Esophagus muscularis mucosa (tissue), 4 donors: ENCODE data around the gene RPL39. TPM values are rescaled to one million over a fixed set of nuclear protein-coding genes. Genes with fewer than 3 reads are reported as not detected.
"Not testable (repeated sequence)": the region's sequence is repeated elsewhere in the genome, so short reads cannot be mapped to it uniquely, and the experiment has no call there.

Experiments
- DNase-seq: peaks from one replicate; pipeline ENCODE4 v3.0.0-alpha.2; 2017; ENCODE audit errors: extremely low spot score
- H3K27ac ChIP-seq, 4 donors: fragments of 200-600 bp; sonication (generic); replicated peaks in 1 of 4; 1 replicate in 3 of 4; 2 replicates in 1 of 4; pipeline ENCODE4 v1.5.1; 2016 to 2019; ENCODE audit warnings: mild to moderate bottlenecking in 1 of 4
- H3K27me3 ChIP-seq, 4 donors: fragments of 200-600 bp; sonication (generic); one replicate each; pipeline versions ENCODE4 v1.5.1 to v1.6.0; 2016 to 2019
- H3K36me3 ChIP-seq, 4 donors: fragments of 200-600 bp; sonication (generic); one replicate each; pipeline ENCODE4 v1.5.1; 2016 to 2019
- H3K4me1 ChIP-seq, 4 donors: fragments of 200-600 bp; sonication (generic); one replicate each; pipeline ENCODE4 v1.5.1; 2016 to 2019
- H3K4me3 ChIP-seq, 4 donors: fragments of 200-600 bp; sonication (generic); 1 replicate in 2 of 4; 2 replicates in 2 of 4; pipeline ENCODE4 v1.5.1; 2016 to 2019; ENCODE audit warnings: mild to moderate bottlenecking in 4 of 4, moderate library complexity in 1 of 4
- H3K9me3 ChIP-seq, 4 donors: fragments of 200-600 bp; sonication (generic); 1 replicate in 3 of 4; 2 replicates in 1 of 4; pipeline ENCODE4 v1.5.1; 2016 to 2019
- CTCF ChIP-seq, 3 experiments: fragments of 200-600 bp in 2 of 3; fragments of 450-650 bp in 1 of 3; sonication (generic) in 2 of 3; IDR thresholded peaks; one replicate each; pipeline ENCODE4 v1.5.1; 2017 to 2019; ENCODE audit warnings: antibody characterized with exemption in 3 of 3, mild to moderate bottlenecking in 2 of 3, moderate library complexity in 1 of 3
- EP300 ChIP-seq: sonication (generic); formaldehyde crosslinking; IDR thresholded peaks from one replicate; pipeline ENCODE4 v1.6.1; 2017; ENCODE audit warnings: antibody characterized with exemption
- POLR2A ChIP-seq: fragments of 450-650 bp; IDR thresholded peaks from one replicate; pipeline ENCODE4 v1.6.1; 2017; ENCODE audit warnings: antibody characterized with exemption, moderate library complexity, mild to moderate bottlenecking, low read depth
- POLR2AphosphoS5 ChIP-seq, 2 donors: sonication (generic); formaldehyde crosslinking; IDR thresholded peaks; one replicate each; pipeline ENCODE4 v1.6.1; 2017; ENCODE audit warnings: antibody characterized with exemption in 2 of 2
- WGBS: methylation state at CpG from one replicate; pipeline ENCODE4 v1.1.5; 2018; 5-methylcytosine and 5-hydroxymethylcytosine counted together
- intact Hi-C: fragments of 100-400 bp; cut with DNase I; formaldehyde crosslinking; loops from one replicate; pipeline ENCODE4 v1.15.1; 2023
- total RNA-seq, 4 donors: library from RNA; depleted of rRNA; stranded (reverse); fragments of >200 nt; gene quantifications; one replicate each; pipeline versions ENCODE4 v1.1.0 to v1.2.1, GENCODE V29; 2016

The RPL39 gene
- total RNA-seq, 4 donors from 2014 or later = 593 to 7,104 (median 2,426) TPM

GRCh38 chrX:119778829-119779228, 12.6 kb downstream of the RPL39 start:
- H3K4me1 ChIP-seq = no peaks in the 10 kb centered on the region
- peaks cover 0 to 10% (median 8%) of the 10 kb centered on the region in 4 donors for H3K36me3 ChIP-seq
- H3K4me3 ChIP-seq = no peak overlapping the region
- WGBS = 78% methylated on average over 5 of the region's 5 CpGs
- intact Hi-C loops = no loop called here
- DNase-seq = no peak
- H3K27ac ChIP-seq = no peak overlapping the region
- no peaks in the 10 kb centered on the region for H3K27me3 ChIP-seq
- H3K9me3 ChIP-seq = no peaks in the 10 kb centered on the region
- TF ChIP-seq POLR2AphosphoS5 (IDR thresholded peaks at IDR 0.05) = no peak
- TF ChIP-seq CTCF (IDR thresholded peaks at IDR 0.05) = no peak
- TF ChIP-seq EP300 = no peak
- TF ChIP-seq POLR2A = no peak

- H3K4me3 ChIP-seq = no peak overlapping the region
- intact Hi-C loops = no loop called here
- H3K36me3 ChIP-seq = peaks cover 0 to 3% (median 0%) of the 10 kb centered on the region in 4 donors
- no peak for TF ChIP-seq POLR2A
- TF ChIP-seq EP300 = no peak
- TF ChIP-seq CTCF (IDR thresholded peaks at IDR 0.05) = no peak
- no peak for TF ChIP-seq POLR2AphosphoS5 (IDR thresholded peaks at IDR 0.05)
- WGBS = 79% methylated on average over 15 of the region's 15 CpGs
- H3K27ac ChIP-seq = no peak overlapping the region
- no peaks in the 10 kb centered on the region for H3K27me3 ChIP-seq
- H3K9me3 ChIP-seq = no peaks in the 10 kb centered on the region
- no peaks in the 10 kb centered on the region for H3K4me1 ChIP-seq
- DNase-seq = no peak
These were observed 15.8 kb downstream of the RPL39 start for GRCh38 chrX:119775517-119776238.

- H3K27me3 ChIP-seq, H3K4me3 ChIP-seq, H3K27ac ChIP-seq, H3K36me3 ChIP-seq, intact Hi-C loops, DNase-seq, H3K4me1 ChIP-seq, H3K9me3 ChIP-seq: not testable (repeated sequence)
- WGBS = 94% methylated on average over 3 of the region's 3 CpGs
These were observed 22.0 kb downstream of the RPL39 start for GRCh38 chrX:119769388-119769787.

GRCh38 chrX:119768436-119768835, 23.0 kb downstream of the RPL39 start:
- H3K27me3 ChIP-seq, H3K27ac ChIP-seq, H3K4me3 ChIP-seq, DNase-seq, H3K9me3 ChIP-seq, H3K4me1 ChIP-seq, H3K36me3 ChIP-seq, intact Hi-C loops: not testable (repeated sequence)
- WGBS = 86% methylated on average over 11 of the region's 11 CpGs

GRCh38 chrX:119763836-119764387, 27.5 kb downstream of the RPL39 start:
- WGBS = 73% methylated on average over 6 of the region's 6 CpGs
- no peak overlapping the region for H3K27ac ChIP-seq

More at GRCh38 chrX:119763836-119764387, 27.5 kb downstream of the RPL39 start:
- no peaks in the 10 kb centered on the region for H3K36me3 ChIP-seq
- no peak for TF ChIP-seq POLR2A
- TF ChIP-seq CTCF (IDR thresholded peaks at IDR 0.05) = no peak
- TF ChIP-seq EP300 = no peak
- TF ChIP-seq POLR2AphosphoS5 (IDR thresholded peaks at IDR 0.05) = no peak
- DNase-seq = no peak
- peaks cover 3 to 5% (median 4%) of the 10 kb centered on the region in 4 donors for H3K4me1 ChIP-seq
- intact Hi-C loops = no loop called here
- no peaks in the 10 kb centered on the region for H3K9me3 ChIP-seq
- peaks cover 0 to 10% (median 3%) of the 10 kb centered on the region in 4 donors for H3K27me3 ChIP-seq
- no peak overlapping the region for H3K4me3 ChIP-seq
